ENCODE measurements around the gene CLK3.
"Not testable (repeated sequence)": the region's sequence is repeated elsewhere in the genome, so short reads cannot be mapped to it uniquely, and the experiment has no call there.

CLK3 gene

DNA sequence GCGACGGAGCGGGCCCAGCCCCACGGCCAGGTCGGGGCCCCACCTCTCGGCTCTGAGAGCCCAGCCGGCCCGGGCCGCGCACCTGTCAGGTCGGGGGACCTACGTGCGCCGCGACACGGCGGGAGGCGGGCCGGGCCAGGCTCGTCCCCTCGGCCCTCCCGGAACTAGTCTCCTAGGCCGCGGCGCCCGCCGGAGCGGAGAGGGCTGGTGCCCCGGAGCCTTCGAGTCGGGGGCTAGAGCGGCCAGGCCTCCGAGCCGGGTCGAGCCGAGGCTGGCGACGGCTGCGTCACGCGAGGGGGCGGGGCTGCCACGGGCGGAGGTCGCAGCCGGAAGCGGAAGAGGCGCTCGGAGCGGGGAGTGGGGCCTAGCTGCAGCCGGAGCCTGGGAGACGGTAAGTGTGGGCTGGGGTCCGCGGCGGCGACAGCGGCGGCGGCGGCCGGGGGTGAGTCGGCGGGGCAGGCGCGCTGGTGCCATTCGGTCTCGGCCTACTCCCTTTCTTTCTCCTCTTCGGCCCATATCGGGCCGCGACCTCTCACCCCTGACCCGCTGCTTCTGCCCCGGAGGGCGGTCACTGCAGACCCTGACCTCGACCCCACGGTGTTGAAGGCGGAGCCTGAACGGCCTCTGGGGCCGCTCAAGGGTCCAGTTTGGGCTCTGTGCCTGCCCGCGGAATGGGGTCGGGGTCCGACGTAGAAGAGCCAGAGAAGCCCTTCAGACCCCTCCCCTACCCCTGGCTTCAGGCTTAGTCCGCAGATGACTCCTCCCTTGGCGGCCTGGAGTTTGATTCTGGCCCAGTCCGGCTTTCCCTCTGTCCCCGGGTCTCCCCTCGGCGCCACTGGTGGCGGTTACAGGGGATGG, at the start of gene CLK3:
CLK3 (plus strand) TSS at position 329 of the 858 bp plus-strand sequence. CDS start 3,361 bp downstream, outside the sequence.
- peak; percentile 95 for DNase-seq

DNA sequence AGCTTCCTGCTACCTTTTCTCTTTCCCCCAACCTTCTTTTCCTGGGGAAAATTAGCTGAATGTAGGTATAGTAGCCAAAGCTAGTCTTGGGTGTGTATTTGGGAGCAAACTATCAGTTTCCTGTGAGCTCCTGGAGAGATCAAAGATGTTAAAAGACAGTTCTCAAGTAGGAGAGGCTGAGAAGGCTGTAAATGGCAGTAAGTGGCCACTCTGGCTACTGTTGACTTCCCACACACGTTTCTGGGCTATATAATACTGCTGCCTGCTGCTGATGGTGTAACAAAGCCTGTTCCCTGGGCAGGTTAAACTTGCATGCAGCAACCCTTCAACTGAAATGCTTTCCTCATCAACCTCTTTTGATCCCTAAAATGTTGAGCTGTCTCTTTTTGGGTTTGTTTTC, 47.0 kb upstream of the CLK3 start:
- no peak for DNase-seq

DNA sequence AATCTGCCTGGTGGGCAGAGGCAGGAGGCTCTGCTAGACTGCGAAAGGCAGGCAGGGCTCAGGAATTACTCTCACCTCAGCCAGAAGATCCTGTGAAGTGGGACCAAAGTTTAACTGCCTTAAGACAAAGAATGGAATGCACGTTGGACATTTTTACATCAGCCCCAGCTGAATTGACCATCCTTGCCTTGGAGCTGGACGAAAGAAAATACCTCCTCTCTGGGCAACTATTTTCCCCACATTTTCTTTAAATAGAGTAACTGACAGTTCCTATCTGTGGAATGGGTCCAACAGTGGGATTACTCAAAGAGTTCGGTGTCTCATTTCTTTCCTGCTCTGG, 45.9 kb upstream of the CLK3 start:
- no peak for DNase-seq

DNA sequence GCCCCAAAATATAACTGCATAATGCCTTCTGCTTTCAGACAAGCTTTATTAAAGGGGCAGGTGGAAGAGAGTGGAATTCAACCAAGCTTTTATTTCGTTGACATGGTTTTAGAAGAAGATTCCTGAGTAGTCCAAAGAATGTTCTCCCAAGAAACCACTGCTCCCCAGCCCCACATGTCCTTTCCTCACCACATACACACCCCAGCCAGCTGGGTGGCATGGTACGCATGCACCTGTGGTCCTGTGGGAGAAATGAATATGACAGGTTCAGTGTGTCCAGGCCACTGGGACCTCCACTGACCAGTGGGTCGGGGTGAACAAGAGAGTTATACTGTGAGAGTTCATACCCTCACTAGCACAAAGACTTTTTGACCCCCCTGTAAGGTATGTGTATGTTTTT, 44.4 kb upstream of the CLK3 start:
- no peak for DNase-seq

DNA sequence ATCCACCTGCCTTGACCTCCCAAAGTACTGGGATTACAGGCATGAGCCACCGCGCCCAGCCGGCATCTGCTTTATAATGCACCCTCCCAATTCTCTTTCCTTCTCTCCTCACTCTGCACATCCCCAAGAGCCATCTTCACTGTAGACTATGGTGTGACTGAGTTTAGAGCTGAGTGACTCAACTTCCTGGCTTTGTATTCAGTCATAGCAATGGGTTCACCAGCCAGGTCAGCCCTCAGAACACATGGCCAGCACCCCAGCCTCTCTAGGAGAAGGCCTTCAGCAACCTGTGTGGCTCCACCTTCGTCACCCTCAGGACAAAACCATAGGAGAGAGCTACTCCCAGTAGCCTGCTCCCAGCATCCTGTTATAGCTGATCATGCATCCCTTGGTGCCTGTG, 41.6 kb upstream of the CLK3 start:
- no peak for DNase-seq

DNA sequence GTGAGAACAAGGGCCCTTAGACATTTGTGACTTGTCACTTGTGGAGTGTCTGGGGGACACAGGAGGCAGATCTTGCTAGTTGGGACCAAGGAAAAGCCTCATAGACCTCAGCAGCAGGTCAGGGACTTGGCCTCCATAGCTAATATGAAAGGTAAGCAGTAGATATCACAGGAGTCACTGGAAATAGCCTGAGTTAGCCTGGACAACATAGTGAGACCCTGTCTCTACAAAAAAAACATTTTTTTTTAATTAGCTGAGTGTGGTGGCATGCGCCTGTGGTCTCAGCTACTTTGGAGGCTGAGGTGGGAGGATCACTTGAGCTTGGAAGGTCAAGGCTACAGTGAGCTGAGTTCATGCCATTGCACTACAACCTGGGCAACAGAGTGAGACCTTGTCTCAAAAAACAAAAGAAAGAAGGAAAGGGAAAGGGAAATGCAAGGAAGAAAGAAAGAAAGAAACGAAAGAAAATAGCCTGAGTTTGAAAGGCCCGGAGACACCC, 37.1 kb upstream of the CLK3 start:
- DNase-seq, result no peak

DNA sequence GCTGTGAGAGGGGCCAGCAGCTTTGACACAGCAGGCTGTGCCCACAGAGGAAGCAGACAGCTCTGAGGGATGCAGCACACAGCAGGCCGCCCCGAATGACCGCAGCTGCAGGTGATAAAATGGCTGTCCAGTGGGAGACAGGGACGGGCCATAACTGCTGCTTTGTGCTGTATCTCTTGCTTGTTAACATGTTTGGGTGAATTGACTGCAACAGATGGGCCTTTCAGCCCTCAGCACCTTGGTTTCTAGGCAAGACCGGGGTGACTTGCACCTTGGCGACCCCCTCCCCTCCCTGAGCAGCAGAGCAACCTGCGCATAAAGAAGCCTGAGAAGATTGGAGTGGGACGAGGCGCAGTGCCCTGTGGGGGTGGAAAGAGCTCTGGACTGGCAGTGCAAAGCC, 36.6 kb upstream of the CLK3 start:
- no peak for DNase-seq

DNA sequence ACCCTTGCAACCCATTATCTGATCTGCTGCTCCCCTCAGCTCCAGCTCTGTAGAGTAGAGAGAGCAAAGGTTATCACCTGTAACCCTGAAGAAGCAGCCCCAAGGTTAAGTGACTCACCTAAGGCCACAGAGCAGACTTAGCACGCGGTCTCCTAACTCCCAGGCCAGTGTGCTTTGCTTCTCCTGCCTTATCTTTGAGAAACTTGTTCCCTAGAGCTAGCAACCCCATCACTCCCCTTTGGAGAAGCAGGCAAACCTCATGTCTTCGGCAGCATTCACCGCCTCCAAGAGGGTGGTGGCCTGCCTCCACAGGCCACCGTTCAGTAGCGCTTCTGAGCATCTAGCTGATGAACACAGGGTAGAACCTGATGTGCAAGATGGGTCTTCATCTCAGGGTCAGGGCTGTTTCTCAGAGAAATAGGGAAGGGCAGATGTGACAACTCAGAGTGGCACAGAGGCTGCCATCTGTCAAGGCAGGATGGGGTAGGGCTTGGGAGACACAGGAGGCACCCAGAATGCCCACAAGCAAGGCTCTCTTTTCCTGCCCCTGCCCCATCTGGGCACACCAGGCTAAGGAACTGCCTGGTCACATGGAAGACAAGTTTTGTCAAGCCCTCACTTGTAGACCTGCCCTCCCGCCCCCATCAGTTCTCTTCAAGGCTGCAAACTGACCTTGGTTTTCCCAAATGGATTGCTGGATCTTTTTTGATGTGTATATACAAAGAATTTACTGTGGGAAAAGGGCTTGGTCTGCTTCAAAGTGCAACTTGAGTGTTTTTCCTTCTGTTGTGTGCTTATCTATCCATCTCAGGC, 34.9 kb upstream of the CLK3 start:
- no peak for DNase-seq

DNA sequence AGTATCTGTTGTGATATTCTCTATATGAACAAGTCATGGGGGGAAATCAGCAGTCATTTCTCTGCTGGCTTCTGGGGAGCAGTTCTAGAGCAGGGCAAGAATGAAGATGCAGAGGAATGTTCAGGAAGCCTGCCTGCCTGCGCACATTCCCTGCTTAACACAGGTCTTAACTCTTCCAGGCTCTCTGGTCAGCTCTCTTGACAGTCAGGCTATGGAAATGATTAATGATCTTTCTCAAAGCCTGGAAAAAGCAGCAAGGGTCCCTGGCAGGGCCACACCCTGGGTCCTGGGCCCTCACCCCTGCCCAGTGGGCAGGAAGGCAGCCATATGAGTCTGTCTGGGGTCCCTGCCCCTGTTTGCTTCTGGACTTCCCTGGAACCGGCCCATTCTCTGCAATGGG, 31.4 kb upstream of the CLK3 start:
- no peak for DNase-seq

DNA sequence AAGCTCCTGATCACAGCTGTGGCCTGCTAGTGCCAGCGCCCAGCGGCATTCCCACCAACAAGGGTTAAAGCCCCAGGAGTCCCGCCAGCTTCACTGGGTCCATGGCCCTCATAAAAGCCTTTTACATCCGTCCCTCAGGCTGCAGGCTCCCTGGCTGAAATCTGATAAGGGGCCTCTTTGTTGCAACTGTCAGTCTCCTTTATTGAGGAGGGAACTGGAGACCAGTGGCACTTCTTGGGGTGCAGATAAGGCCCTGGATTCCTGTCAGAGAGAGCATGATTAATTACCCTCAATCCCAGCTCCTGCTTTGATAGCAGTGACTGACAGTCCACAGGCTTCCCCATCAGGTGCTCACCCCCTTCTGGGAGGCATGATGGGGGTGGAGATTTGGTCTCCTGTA, 30.9 kb upstream of the CLK3 start:
- DNase-seq, result no peak

DNA sequence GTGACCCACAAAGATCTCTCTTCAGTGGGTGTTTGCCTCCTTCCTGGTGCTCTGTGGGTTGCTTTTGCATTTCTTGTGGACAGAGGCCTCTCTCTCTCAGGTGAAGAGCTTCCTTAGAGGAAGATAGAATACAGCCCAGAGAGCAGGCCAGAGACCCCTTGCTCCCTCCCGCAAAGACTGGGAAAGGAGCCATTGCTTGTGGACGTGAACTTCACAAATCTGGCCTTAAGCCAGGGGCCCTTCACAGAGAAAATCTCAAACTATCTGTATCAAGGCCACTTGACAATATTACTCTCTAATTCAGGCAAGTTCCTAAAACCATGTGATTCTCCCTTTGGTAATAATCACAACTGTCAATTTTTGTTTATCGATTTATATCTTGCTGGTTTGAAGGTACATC, 30.4 kb upstream of the CLK3 start:
- DNase-seq, result no peak

DNA sequence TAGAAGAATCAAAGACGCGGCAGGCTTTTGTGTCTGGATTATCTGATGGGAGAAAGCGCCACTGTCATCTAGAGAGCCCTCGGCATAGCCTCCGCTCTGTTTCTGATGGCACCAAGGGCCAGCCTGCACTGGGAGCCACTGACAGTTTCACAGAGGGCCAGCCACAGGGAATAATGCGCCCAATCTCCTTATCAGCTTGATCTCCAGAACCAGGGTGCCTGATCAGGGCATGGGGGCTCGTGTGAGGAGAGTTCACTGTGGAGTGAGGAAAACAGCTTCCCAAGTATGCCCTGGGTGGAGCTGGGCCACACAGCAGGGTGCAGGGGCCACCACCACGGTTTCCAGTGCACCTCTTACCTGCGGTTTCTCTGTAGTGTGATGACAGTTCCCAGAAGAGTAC, 29.8 kb upstream of the CLK3 start:
- DNase-seq, result no peak

DNA sequence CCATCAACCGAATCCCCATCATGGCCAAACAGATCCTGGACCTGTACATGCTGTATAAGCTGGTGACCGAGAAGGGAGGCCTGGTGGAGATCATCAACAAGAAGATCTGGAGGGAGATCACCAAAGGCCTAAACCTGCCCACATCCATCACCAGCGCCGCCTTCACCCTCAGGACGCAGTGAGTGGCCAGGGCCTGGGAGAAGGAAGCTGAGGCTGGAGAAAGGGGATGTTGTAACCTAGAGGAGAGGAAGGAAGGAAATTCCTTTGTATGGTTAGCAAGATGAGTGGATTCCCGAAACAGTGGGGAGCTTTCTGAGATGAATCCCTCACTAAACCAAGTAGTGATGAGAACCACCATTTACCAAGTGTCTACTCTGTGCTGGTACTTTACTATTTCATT, 25.8 kb upstream of the CLK3 start:
- no peak for DNase-seq

DNA sequence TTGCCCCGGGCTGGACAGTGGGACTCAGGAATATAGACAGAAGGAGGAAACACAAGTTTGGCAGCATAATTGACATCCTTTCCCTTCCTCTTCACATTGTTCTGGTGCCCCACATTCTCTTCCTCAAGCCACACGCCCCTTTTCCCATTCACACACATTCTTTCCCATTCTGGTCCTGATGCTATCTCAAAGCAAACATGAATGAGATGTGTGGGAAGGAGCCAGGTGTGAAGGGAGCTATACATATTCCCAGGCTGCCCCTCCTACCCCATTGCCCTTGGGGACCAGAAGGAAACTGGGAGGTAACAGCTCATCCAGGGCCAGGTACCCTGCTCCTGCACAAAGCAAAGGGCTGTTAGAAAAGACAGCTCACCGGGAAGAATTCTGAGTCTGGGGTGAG, 23.4 kb upstream of the CLK3 start:
- no peak for DNase-seq

DNA sequence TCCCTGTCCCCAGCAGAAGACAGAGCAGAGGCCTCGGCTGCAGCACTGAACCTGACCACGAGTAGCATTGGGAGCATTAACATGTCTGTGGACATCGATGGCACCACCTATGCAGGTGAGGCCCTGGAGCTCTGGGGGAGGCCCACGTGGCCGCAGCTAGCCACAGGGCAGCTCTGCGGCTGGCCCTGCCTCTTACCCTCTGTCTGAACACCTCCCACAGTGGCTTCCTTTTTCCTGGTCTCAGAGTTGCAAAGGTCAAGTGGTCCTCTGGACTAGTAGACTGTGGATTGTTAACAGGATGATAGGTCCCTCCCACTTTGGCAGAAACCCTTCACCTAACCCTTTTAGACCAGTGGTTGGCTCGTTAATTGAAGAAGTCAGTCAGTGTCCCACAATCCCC, 22.5 kb upstream of the CLK3 start:
- DNase-seq, result no peak

DNA sequence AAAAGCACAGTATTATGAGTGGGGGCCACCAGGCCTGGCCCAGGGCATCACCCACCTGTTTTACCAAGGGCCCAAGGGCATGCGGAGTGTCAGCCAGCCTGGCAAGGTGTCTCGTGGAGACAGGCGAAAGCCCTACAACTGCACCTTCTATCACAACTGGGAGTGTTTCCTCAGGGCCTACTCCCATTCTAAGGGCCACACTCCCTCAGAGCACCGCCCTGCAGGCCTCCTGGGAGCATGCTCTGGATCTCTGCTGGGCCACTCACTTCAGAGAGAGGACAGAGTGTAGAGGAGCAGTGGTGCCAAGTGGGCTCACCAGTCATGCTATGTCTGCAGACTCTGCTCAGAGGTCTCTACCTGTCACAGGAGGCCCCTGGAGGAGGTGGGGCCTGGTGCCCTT, 21.2 kb upstream of the CLK3 start:
- no peak for DNase-seq

DNA sequence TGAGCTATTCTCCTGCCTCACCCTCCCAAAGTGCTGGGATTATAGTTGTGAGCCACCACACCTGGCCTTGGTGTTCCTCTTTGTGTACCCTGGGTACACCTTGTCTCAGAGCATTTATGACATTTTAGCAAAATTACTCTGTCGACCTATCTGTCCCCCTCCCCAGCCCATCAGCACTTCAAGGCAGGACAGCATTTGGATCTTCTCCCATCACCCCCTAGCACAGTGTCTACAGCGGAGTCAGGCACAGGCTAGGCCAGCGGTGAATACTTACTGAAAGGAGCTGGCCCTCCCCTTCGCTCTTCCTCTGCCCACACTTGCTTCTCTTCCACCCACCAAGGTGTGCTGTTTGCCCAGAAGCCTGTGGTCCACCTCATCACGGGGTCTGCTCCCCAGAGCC, 20.4 kb upstream of the CLK3 start:
- no peak for DNase-seq

DNA sequence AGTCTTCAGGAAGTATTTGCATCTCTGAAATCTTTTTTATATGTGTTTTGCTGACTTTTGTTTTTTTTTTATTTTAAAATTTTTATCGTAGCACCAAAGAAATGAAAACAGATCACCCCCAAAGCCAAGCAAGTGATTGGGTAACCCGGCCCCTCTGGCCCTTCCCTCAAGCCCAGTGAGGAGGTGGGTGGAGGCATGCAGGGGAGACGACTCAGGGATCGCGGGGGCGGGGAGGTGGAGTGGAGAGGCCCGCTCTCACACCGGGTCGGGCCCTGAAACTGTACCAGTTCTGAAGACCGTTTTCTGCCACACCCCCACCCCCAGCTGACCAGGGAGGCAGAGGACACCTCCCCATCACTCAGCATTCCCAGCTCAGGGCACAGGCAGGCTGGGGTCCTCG, 18.9 kb upstream of the CLK3 start:
- not testable (repeated sequence) for DNase-seq

DNA sequence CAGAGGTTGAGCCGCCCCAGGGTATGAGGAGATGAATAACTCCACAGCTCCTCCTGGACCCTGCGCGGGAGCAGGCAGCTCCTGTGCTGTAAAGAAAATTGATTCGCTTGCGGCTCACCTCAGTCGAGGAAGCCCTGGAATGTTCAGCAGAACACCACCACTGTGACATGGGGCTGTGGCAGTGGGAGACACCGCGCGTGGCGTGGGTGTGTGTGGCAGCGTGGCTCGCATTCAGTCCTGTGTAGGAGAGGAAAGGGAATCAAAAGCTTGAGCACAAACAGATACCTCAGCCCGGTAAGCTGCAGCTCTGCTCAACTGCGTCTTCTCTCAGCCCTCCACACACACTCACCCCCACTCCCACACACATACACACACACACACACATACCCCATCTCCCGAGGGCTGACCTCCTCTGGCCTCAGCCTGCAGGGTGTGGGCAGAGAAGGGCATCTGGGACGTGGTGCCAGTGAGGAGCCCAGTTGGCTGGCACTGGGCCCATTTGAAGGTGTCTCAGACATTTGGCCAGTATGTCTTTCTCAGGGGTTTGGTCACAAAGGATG, 18.4 kb upstream of the CLK3 start:
- DNase-seq, result not testable (repeated sequence)

DNA sequence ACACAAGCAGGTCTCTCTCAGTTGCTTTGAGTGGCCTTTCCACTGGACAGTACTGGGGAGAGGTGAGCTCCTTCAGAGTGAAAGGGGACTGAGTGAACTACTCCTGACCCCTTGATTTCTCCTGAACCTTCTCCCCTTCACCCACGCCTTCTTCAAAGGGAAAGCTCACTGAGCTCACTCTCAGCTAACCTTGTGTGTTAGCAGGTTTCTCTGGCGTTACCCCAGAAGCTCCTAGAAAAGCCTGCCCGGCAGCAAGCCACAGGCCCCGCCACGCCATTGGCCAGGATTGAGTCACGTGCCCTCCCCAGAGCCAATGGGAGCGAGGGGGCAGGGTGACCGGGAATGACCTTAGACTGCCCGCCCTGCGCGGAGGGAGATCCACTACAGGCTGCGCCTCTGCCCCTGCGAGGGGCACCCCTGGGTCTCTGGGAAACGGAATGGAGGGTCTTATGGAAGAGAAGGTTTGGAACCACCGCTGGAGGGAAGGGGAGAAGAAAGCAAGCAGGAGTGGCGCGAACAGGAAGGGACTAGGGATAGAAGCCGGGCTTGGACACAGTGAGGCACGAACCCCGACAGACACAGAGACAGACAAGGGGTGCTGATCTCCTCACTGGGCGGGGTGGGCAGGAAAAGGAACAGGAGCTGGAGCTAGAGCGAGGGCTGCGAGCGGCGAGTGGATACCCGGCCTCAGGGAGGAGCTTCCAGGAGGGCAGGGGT, 17.4 kb upstream of the CLK3 start:
- DNase-seq, result peak; percentile 57

DNA sequence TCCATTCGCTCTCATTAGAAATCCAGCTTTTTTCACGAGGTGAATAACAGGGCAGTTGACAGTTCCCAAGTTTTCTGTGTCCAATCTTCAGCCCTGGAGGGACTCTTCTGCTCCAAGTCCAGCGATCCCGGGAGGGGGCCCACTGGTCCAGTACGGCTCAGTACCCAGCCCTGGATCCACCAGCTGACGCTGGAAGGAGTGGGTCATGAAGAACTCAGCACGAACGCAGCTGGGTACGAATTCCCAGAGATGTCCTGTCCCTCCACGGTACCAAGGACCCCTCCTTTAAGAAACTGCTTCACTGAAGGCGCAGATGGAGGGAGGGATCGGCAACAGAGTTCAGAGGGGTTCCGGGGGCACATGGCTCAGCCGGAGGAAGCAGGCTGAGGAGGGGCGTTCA, 16.5 kb upstream of the CLK3 start:
- DNase-seq, result no peak

DNA sequence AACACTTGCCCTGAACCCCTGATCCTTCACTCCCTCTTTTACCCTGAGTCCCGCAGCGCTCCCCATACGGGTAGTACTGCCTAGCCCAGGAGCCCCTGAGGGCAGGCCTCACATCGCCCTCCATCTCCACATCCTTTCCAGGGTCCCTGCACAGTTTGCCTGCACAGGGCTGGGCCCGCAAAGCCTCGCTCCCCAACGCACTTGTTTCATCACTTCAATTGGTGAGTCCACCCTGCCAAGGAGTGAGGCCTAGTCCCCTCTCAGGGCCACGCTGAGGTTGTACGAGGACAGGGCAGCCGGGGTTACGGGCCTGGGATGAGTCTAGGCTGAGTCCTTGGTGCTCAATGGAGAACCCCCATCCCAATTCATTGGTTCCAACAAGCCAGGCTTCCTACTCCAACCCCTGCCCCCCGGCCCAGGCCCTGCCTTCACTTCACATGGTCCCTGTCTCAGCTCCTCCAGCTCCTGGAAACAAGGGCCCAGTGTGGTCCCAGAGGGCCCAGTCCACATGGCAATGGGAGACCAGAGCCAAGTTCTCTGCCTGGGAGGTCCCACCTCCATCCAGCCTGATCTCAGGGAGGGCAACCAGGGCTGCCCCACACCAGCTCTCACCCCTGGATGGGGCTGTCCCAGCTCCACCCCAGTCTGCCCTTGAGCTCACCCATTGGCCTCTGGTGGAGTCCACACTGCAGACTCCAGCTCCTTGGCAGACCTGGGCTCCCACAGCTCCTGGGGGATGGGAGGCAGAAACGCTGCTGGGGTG, 12.4 kb upstream of the CLK3 start:
- no peak for DNase-seq

Measured in GDM1 (cell line).